H1 (cell line): ENCODE results near the gene PPME1. TPM values are rescaled to one million over a fixed set of nuclear protein-coding genes. Genes with fewer than 3 reads are reported as not detected.

Source experiments
- CTCF ChIA-PET: fragments of 300-600 bp; sonication (Branson Sonifier 250); formaldehyde crosslinking; loops from one replicate; lab custom pipeline; 2021; ENCODE audit not compliant: partially characterized antibody; lab: Charles Lee
- POLR2A ChIA-PET: fragments of 300-600 bp; sonication (Branson Sonifier 250); formaldehyde crosslinking; loops from one replicate; lab custom pipeline; 2021; ENCODE audit warnings: inconsistent platforms; ENCODE audit not compliant: partially characterized antibody; lab: Charles Lee
- DNase-seq, 2 experiments: peaks; one replicate each; pipeline versions ENCODE4 v3.0.0 to v3.0.0-alpha.2; 2010 to 2022; ENCODE audit warnings: low spot score in 2 of 2, low read depth in 1 of 2, mixed read lengths in 1 of 2
- FAIRE-seq: peaks from 2 replicates; lab custom pipeline; 2011; peaks lifted over from hg19 to GRCh38; lab: Jason Lieb, UNC
- H2AFZ ChIP-seq: 2 replicates; pipeline ENCODE4 v1.8.1; 2012; ENCODE audit warnings: low read length, inconsistent platforms
- H2AK5ac ChIP-seq: 2 replicates; pipeline ENCODE4 v1.6.1; 2013; ENCODE audit warnings: low read depth, low read length
- H2BK120ac ChIP-seq: replicated peaks from 2 replicates; pipeline ENCODE3; 2013; ENCODE audit warnings: low read depth, low read length, inconsistent platforms
- H2BK12ac ChIP-seq: 2 replicates; pipeline ENCODE4 v1.6.1; 2013; ENCODE audit warnings: low read depth, low read length
- H2BK15ac ChIP-seq: 2 replicates; pipeline ENCODE4 v1.6.1; 2013; ENCODE audit warnings: low read length
- H2BK20ac ChIP-seq: 2 replicates; pipeline ENCODE4 v1.6.1; 2013; ENCODE audit warnings: low read length
- H2BK5ac ChIP-seq: 2 replicates; pipeline ENCODE4 v1.6.1; 2013; ENCODE audit warnings: low read depth, low read length
- H3K14ac ChIP-seq: 2 replicates; pipeline ENCODE4 v1.6.1; 2013; ENCODE audit warnings: inconsistent platforms; ENCODE audit not compliant: insufficient read length
- H3K18ac ChIP-seq: 2 replicates; pipeline ENCODE4 v1.6.1; 2013; ENCODE audit warnings: low read length; ENCODE audit errors: extremely low read depth
- H3K23ac ChIP-seq: 2 replicates; pipeline ENCODE4 v1.6.1; 2013; ENCODE audit warnings: inconsistent platforms; ENCODE audit not compliant: insufficient read length
- H3K23me2 ChIP-seq: 2 replicates; pipeline ENCODE4 v1.6.1; 2013; ENCODE audit warnings: low read depth, low read length
- H3K27ac ChIP-seq: 2 replicates; pipeline ENCODE4 v1.6.1; 2011; ENCODE audit warnings: low read depth, low read length, inconsistent platforms
- H3K27me3 ChIP-seq, 4 experiments: replicated peaks in 1 of 4; 1 replicate in 1 of 4; 2 replicates in 3 of 4; pipeline versions ENCODE4 v1.6.1 to v1.8.1; 2011 to 2013; ENCODE audit warnings: low read length in 3 of 4, mild to moderate bottlenecking in 3 of 4, inconsistent platforms in 2 of 4, mixed read lengths in 2 of 4, moderate library complexity in 1 of 4; ENCODE audit not compliant: control insufficient read depth in 3 of 4, insufficient read depth in 3 of 4; ENCODE audit errors: extremely low read depth in 1 of 4
- H3K36me3 ChIP-seq, 4 experiments: 2 replicates each; pipeline versions ENCODE4 v1.6.1 to v1.8.1; 2011 to 2013; ENCODE audit warnings: mild to moderate bottlenecking in 4 of 4, low read length in 3 of 4, moderate library complexity in 2 of 4, control low read depth in 1 of 4, inconsistent platforms in 1 of 4; ENCODE audit not compliant: insufficient read depth in 4 of 4, control insufficient read depth in 2 of 4
- H3K4ac ChIP-seq: replicated peaks from 2 replicates; pipeline ENCODE3; 2013; ENCODE audit warnings: low read length, low read depth, mixed read lengths, inconsistent platforms; ENCODE audit not compliant: insufficient read length
- H3K4me1 ChIP-seq, 4 experiments: replicated peaks in 1 of 4; 1 replicate in 1 of 4; 2 replicates in 3 of 4; pipeline versions ENCODE4 v1.6.1 to v1.8.1; 2011 to 2013; ENCODE audit warnings: low read length in 3 of 4, inconsistent platforms in 2 of 4, mixed read lengths in 1 of 4; ENCODE audit not compliant: insufficient read depth in 4 of 4, control insufficient read depth in 3 of 4
- H3K4me2 ChIP-seq, 2 experiments: 2 replicates each; pipeline versions ENCODE4 v1.6.1 to v1.8.1; 2011 to 2013; ENCODE audit warnings: low read depth in 2 of 2, low read length in 2 of 2, control low read depth in 1 of 2, inconsistent platforms in 1 of 2, mild to moderate bottlenecking in 1 of 2; ENCODE audit not compliant: insufficient read depth in 1 of 2
- H3K4me3 ChIP-seq, 4 experiments: fragments of 200-600, 300-600 bp in 1 of 4; sonication (generic), shearing (Covaris generic), sonication (Bioruptor Twin) in 1 of 4; 2 replicates each; pipeline versions ENCODE4 v1.5.1 to v1.8.1; 2011 to 2016; ENCODE audit warnings: low read length in 4 of 4, low read depth in 3 of 4, control low read depth in 2 of 4, inconsistent platforms in 2 of 4, mild to moderate bottlenecking in 2 of 4, mixed read lengths in 1 of 4, moderate library complexity in 1 of 4; ENCODE audit not compliant: insufficient read depth in 2 of 4; ENCODE audit errors: extremely low read depth in 1 of 4
- H3K56ac ChIP-seq: replicated peaks from 2 replicates; pipeline ENCODE3; 2013; ENCODE audit warnings: low read depth, mild to moderate bottlenecking, mixed read lengths, low read length, inconsistent platforms; ENCODE audit not compliant: insufficient read length
- H3K79me1 ChIP-seq: 2 replicates; pipeline ENCODE4 v1.6.1; 2013; ENCODE audit warnings: low read depth, low read length, control low read depth
- H3K79me2 ChIP-seq, 2 experiments: 2 replicates each; pipeline versions ENCODE4 v1.6.1 to v1.8.1; 2012 to 2013; ENCODE audit warnings: low read length in 2 of 2, mild to moderate bottlenecking in 2 of 2, inconsistent platforms in 1 of 2; ENCODE audit not compliant: insufficient read depth in 2 of 2, control insufficient read depth in 1 of 2
- H3K9ac ChIP-seq, 4 experiments: replicated peaks in 1 of 4; 1 replicate in 1 of 4; 2 replicates in 3 of 4; pipeline versions ENCODE4 v1.6.1 to v1.8.1; 2011 to 2013; ENCODE audit warnings: low read depth in 3 of 4, low read length in 3 of 4, control low read depth in 2 of 4, mild to moderate bottlenecking in 2 of 4, moderate library complexity in 2 of 4, inconsistent platforms in 1 of 4; ENCODE audit errors: extremely low read depth in 1 of 4
- H3K9me3 ChIP-seq, 2 experiments: 2 replicates each; pipeline versions ENCODE4 v1.6.1 to v1.8.1; 2012 to 2013; ENCODE audit warnings: mild to moderate bottlenecking in 2 of 2, moderate library complexity in 2 of 2, control low read depth in 1 of 2, inconsistent platforms in 1 of 2, low read depth in 1 of 2, low read length in 1 of 2, mixed read lengths in 1 of 2; ENCODE audit not compliant: insufficient read depth in 2 of 2
- H4K20me1 ChIP-seq, 2 experiments: replicated peaks in 1 of 2; 2 replicates each; pipeline versions ENCODE3 to v1.8.1; 2011 to 2013; ENCODE audit warnings: inconsistent platforms in 2 of 2, low read length in 2 of 2, mild to moderate bottlenecking in 1 of 2; ENCODE audit not compliant: insufficient read depth in 2 of 2, control insufficient read depth in 1 of 2
- H4K5ac ChIP-seq: 2 replicates; pipeline ENCODE4 v1.6.1; 2013; ENCODE audit warnings: low read length, low read depth, mixed read lengths, inconsistent platforms; ENCODE audit not compliant: insufficient read length
- H4K8ac ChIP-seq: 2 replicates; pipeline ENCODE4 v1.8.0; 2013; ENCODE audit warnings: mild to moderate bottlenecking, moderate library complexity, low read length, inconsistent platforms; ENCODE audit not compliant: insufficient read depth; ENCODE audit errors: extremely low read depth
- H4K91ac ChIP-seq: replicated peaks from 2 replicates; pipeline ENCODE3; 2013; ENCODE audit warnings: low read length, mixed read lengths, inconsistent platforms; ENCODE audit not compliant: insufficient read length
- E2F6 ChIP-seq: IDR thresholded peaks from 2 replicates; pipeline ENCODE4 v1.6.1; 2012; ENCODE audit warnings: inconsistent platforms
- EZH2 ChIP-seq: fragments of 200-600 bp; sonication (generic); IDR thresholded peaks from 2 replicates; pipeline ENCODE4 v1.7.1; 2012; ENCODE audit warnings: low read depth, mild to moderate bottlenecking, moderate library complexity, low read length, inconsistent platforms; ENCODE audit not compliant: severe bottlenecking
- GABPA ChIP-seq: IDR thresholded peaks from 2 replicates; pipeline ENCODE4 v1.6.1; 2011; ENCODE audit warnings: mild to moderate bottlenecking, low read length, moderate library complexity, borderline replicate concordance; ENCODE audit not compliant: insufficient read depth
- RNF2 ChIP-seq: fragments of 200-900, 300-1000 bp; sonication (generic); IDR thresholded peaks from 2 replicates; pipeline ENCODE4 v1.7.1; 2016; ENCODE audit warnings: borderline replicate concordance, low read depth, mild to moderate bottlenecking, antibody characterized with exemption, low read length; ENCODE audit not compliant: poor library complexity, severe bottlenecking; ENCODE audit errors: missing control alignments
- SIN3A ChIP-seq, 2 experiments: IDR thresholded peaks in 1 of 2; conservative IDR thresholded peaks in 1 of 2; 2 replicates each; pipeline ENCODE4 v1.6.1; 2011 to 2012; ENCODE audit warnings: low read length in 2 of 2, improper control_type of control experiment in 1 of 2, low read depth in 1 of 2, mild to moderate bottlenecking in 1 of 2
- SP1 ChIP-seq: IDR thresholded peaks from 2 replicates; pipeline ENCODE4 v1.6.1; 2011; ENCODE audit warnings: low read depth, low read length
- SRF ChIP-seq: IDR thresholded peaks from 2 replicates; pipeline ENCODE4 v1.6.1; 2011; ENCODE audit warnings: mild to moderate bottlenecking, low read depth, low read length, moderate library complexity
- TAF1 ChIP-seq: IDR thresholded peaks from 2 replicates; pipeline ENCODE4 v1.6.1; 2011; ENCODE audit warnings: mild to moderate bottlenecking, low read depth, low read length
- TAF7 ChIP-seq: optimal IDR thresholded peaks from 2 replicates; pipeline ENCODE3; 2011; ENCODE audit warnings: low read depth, mild to moderate bottlenecking, inconsistent platforms, low read length, moderate library complexity, borderline replicate concordance
- TBP ChIP-seq: IDR thresholded peaks from 2 replicates; pipeline ENCODE4 v1.6.1; 2011; ENCODE audit warnings: low read depth, low read length, improper control_type of control experiment
- ZNF274 ChIP-seq: IDR thresholded peaks from 2 replicates; pipeline ENCODE4 v1.7.0; 2012; ENCODE audit warnings: low read length, borderline replicate concordance; ENCODE audit errors: extremely low read depth
- WGBS, 2 experiments: shearing (Covaris generic) in 1 of 2; methylation state at CpG; one replicate each; pipeline versions ENCODE4 v1.1.6 to v1.1.7; 2013 to 2015; ENCODE audit warnings: low lambda C conversion rate in 2 of 2, mixed read lengths in 2 of 2, inconsistent platforms in 1 of 2, low coverage in 1 of 2, missing lambda C conversion rate in 1 of 2; ENCODE audit not compliant: insufficient replicate concordance in 2 of 2, insufficient coverage in 1 of 2, insufficient read length in 1 of 2; ENCODE audit errors: extremely low coverage in 1 of 2, missing lambda C conversion rate in 1 of 2; 5-methylcytosine and 5-hydroxymethylcytosine counted together
- polyA plus RNA-seq, 7 experiments: library from polyadenylated mRNA; depleted of rRNA in 3 of 7; stranded (reverse) in 5 of 7; unstranded in 2 of 7; fragments of >200 nt in 5 of 7; fragments of 200-250 nt in 2 of 7; gene quantifications; 1 replicate in 5 of 7; 2 replicates in 1 of 7; 4 replicates in 1 of 7; pipeline versions ENCODE4 v1.2.1 to v1.2.3, GENCODE V29; 2011 to 2013; ENCODE audit warnings: missing spikeins in 2 of 7, mixed read lengths in 2 of 7
- total RNA-seq: library from RNA; stranded (reverse); fragmentation: NEBNext Ultra II Directional; extraction: Animal tissue kit (Norgen Biotek cat#: 25700); gene quantifications from 2 replicates; pipeline ENCODE4 v1.2.1, GENCODE V29; 2021
- TF ChIP-seq, protein P1 (sequence below): IDR thresholded peaks from 2 replicates; pipeline ENCODE4 v1.6.1; 2011; ENCODE audit warnings: low read length, improper control_type of control experiment

Gene PPME1
- total and polyA plus RNA-seq, 2 of the 8 experiments (the other 6 are each of a cell fraction or from before 2014, with no cell fraction given): 55.1 to 64.5 TPM

GRCh38 chr11:74282914-74283371 lies 111.9 kb downstream of the PPME1 start:
- Histone ChIP-seq H3K4ac (no peak overlapping the region), H4K5ac (no peak overlapping the region), H3K4me1 (no peaks in the 10 kb centered on the region), H4K91ac (no peak overlapping the region), H3K27me3 (no peaks in the 10 kb centered on the region), H3K14ac (no peak overlapping the region), H3K4me2 (no peak overlapping the region), H2BK15ac (no peak overlapping the region), H3K18ac (no peak overlapping the region), H4K8ac (no peak overlapping the region), H3K9ac (no peak overlapping the region), H2BK20ac (no peak overlapping the region), H2AFZ (no peak overlapping the region), H2AK5ac (no peak overlapping the region), H3K4me3 (no peak overlapping the region), H3K56ac (no peak overlapping the region), H3K79me2 (no peaks in the 10 kb centered on the region), H3K9me3 (no peaks in the 10 kb centered on the region), H2BK12ac (no peak overlapping the region), H3K36me3 (no peaks in the 10 kb centered on the region), H4K20me1 (no peaks in the 10 kb centered on the region), H2BK5ac (no peak overlapping the region), H3K79me1 (no peaks in the 10 kb centered on the region), H2BK120ac (no peak overlapping the region), H3K23me2 (no peaks in the 10 kb centered on the region), H3K23ac (no peak overlapping the region), H3K27ac (no peak overlapping the region)
- 88% methylated on average over 5 of the region's 5 CpGs; no CpG with 5 or more reads in 1 of the 2 experiments for WGBS, 2 experiments
- ChIA-PET POLR2A (no interaction called here), CTCF (interaction anchor here (1.2 to 1.5 kb wide), 2 partner anchors 33 to 167 kb away, joined by 3 to 6 read pairs; no protein-coding TSS in a partner anchor)
- DNase-seq (no peak), FAIRE-seq (no peak)
- TF ChIP-seq, protein P1, sequence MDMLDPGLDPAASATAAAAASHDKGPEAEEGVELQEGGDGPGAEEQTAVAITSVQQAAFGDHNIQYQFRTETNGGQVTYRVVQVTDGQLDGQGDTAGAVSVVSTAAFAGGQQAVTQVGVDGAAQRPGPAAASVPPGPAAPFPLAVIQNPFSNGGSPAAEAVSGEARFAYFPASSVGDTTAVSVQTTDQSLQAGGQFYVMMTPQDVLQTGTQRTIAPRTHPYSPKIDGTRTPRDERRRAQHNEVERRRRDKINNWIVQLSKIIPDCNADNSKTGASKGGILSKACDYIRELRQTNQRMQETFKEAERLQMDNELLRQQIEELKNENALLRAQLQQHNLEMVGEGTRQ: no peak
- TF ChIP-seq TBP (no peak), ZNF274 (no peak), EZH2 (no peak), E2F6 (no peak), TAF7 (no peak), TAF1 (no peak), GABPA (no peak), SRF (no peak), RNF2 (no peak), SIN3A (conservative IDR thresholded peaks at IDR 0.05 in 1 of 2, IDR thresholded peaks at IDR 0.05 in 1 of 2; ENCODE audit: low read depth in 1 of 2, low read length in 2 of 2) (no peak), SP1 (no peak)
